ENCODE results near the gene NEK4. TPM values are rescaled to one million over a fixed set of nuclear protein-coding genes. Genes with fewer than 3 reads are reported as not detected.

NEK4 gene
- total RNA-seq, 1 donor from 2014 or later: 15.1 TPM

DNA sequence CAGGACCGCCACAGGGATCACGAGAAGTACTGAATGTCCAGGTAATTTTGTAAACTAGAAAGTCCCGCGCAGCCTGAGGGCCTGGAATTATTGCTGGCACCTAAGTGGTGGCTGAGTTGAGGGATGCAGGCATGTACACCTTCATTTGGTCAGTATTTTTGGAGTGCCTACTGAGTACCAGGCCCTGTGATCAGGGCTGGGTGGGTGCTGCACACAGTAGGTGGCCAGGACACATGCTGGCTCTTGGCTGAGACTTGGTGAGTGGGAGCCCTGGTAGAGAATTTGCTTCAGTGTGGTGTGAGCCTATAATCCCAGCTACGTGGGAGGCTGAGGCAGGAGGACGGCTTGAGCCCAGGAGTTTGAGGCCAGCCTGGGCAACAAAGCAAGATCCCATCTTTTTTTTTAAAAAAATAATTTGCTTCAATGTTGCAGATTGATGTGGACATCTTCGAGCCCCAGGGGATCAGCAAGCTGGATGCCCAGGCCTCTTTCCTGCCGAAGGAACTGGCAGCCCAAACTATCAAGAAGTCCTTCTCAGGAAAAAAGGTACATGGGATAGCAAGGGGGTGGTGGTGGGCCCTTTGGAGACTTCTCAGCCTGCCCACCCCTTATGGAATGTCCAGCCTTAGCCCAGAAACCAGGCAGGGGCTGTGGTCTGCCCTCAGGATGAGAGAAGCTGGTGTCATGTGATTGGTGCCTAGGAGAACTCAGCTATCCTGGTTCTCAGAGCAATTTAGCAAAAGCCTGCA, 9.3 kb upstream of the NEK4 start:
- H3K27ac ChIP-seq (ENCODE audit: low read depth, low read length): no peak overlapping the region
- FAIRE-seq (no peak), DNase-seq (ENCODE audit: low read depth) (no peak)
- Mint-ChIP-seq H3K27me3 (ENCODE audit: low read depth, unreplicated experiment) (peaks cover 62% of the 10 kb centered on the region), H3K36me3 (ENCODE audit: low read depth, unreplicated experiment) (no peaks in the 10 kb centered on the region), H3K9me3 (ENCODE audit: unreplicated experiment) (peaks cover 5% of the 10 kb centered on the region), H3K4me3 (ENCODE audit: unreplicated experiment) (no peak overlapping the region), H3K4me1 (ENCODE audit: low read depth, unreplicated experiment) (no peaks in the 10 kb centered on the region), H3K27ac (ENCODE audit: unreplicated experiment) (no peak overlapping the region)
- H2AFZ ChIP-seq (ENCODE audit: low read depth, low read length): no peak overlapping the region
- no peaks in the 10 kb centered on the region for H3K79me2 ChIP-seq (ENCODE audit: insufficient read depth, low read length)
- H3K4me3 ChIP-seq (ENCODE audit: insufficient read depth, low read depth, low read length): no peak overlapping the region
- no peaks in the 10 kb centered on the region for H3K4me1 ChIP-seq (ENCODE audit: insufficient read depth, low read length)
- H3K4me2 ChIP-seq (ENCODE audit: low read length): no peak overlapping the region
- H3K27me3 ChIP-seq (ENCODE audit: insufficient read depth, low read length): peaks cover 15% of the 10 kb centered on the region
- H3K36me3 ChIP-seq (ENCODE audit: insufficient read depth, low read length): no peaks in the 10 kb centered on the region
- no peak overlapping the region for H3K9ac ChIP-seq (ENCODE audit: low read length)
- H3K9me3 ChIP-seq (ENCODE audit: insufficient read depth, low read depth, low read length): no peaks in the 10 kb centered on the region
- H4K20me1 ChIP-seq (ENCODE audit: insufficient read depth, low read length): no peaks in the 10 kb centered on the region
- TF ChIP-seq, protein P1, sequence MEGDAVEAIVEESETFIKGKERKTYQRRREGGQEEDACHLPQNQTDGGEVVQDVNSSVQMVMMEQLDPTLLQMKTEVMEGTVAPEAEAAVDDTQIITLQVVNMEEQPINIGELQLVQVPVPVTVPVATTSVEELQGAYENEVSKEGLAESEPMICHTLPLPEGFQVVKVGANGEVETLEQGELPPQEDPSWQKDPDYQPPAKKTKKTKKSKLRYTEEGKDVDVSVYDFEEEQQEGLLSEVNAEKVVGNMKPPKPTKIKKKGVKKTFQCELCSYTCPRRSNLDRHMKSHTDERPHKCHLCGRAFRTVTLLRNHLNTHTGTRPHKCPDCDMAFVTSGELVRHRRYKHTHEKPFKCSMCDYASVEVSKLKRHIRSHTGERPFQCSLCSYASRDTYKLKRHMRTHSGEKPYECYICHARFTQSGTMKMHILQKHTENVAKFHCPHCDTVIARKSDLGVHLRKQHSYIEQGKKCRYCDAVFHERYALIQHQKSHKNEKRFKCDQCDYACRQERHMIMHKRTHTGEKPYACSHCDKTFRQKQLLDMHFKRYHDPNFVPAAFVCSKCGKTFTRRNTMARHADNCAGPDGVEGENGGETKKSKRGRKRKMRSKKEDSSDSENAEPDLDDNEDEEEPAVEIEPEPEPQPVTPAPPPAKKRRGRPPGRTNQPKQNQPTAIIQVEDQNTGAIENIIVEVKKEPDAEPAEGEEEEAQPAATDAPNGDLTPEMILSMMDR (IDR thresholded peaks at IDR 0.05; ENCODE audit: insufficient read depth, low read depth, low read length): no peak
- no peak for TF ChIP-seq EZH2 (IDR thresholded peaks at IDR 0.05; ENCODE audit: insufficient read depth, low read length)

DNA sequence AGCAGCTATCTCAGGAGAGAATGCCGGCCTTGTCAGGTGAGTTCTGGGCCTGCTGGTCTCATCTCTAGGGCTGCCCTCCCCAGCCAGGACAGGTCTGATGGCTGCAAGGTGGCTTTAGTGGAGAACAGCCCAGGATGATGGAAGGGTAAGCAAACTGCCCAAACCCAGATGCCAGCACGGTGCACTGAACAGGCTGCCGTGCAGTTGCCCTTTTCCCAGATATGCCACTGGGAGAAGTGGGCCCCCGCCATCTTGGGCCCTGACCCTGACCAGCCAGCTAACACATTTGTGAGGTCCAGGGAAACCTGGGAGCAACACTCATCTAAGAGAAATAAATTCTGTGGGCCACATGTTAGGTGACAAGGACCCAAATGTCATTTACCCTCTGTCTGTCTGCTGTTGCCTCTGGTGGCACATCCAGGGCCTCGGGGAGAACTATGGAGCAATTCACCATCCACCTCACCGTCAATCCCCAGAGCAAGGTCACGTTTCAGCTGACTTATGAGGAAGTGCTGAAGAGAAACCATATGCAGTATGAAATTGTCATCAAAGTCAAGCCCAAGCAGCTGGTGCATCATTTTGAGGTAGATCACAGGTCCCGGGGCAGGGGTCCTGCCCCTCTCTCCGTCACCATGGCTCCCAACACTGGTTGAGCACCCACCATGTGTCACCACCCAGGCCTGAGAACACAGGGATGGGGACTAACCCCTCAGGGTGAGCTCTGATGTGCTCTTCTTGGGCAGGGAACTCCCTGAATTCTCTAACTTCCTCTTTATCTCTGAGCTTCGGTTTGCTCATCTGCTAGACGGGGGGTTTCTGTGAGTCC, 8.5 kb upstream of the NEK4 start:
- no peak overlapping the region for H3K27ac ChIP-seq (ENCODE audit: low read depth, low read length)
- H3K9ac ChIP-seq (ENCODE audit: low read length): no peak overlapping the region
- no peak overlapping the region for H3K27ac Mint-ChIP-seq (ENCODE audit: unreplicated experiment)
- no peak overlapping the region for H3K4me2 ChIP-seq (ENCODE audit: low read length)
- H3K36me3 Mint-ChIP-seq (ENCODE audit: low read depth, unreplicated experiment): no peaks in the 10 kb centered on the region
- H3K27me3 ChIP-seq (ENCODE audit: insufficient read depth, low read length): peaks cover 15% of the 10 kb centered on the region
- H3K4me3 ChIP-seq (ENCODE audit: insufficient read depth, low read depth, low read length): no peak overlapping the region
- H3K36me3 ChIP-seq (ENCODE audit: insufficient read depth, low read length): no peaks in the 10 kb centered on the region
- H3K4me1 ChIP-seq (ENCODE audit: insufficient read depth, low read length): no peaks in the 10 kb centered on the region
- peaks cover 62% of the 10 kb centered on the region for H3K27me3 Mint-ChIP-seq (ENCODE audit: low read depth, unreplicated experiment)
- no peaks in the 10 kb centered on the region for H3K9me3 ChIP-seq (ENCODE audit: insufficient read depth, low read depth, low read length)
- no peaks in the 10 kb centered on the region for H3K79me2 ChIP-seq (ENCODE audit: insufficient read depth, low read length)
- FAIRE-seq: no peak
- H2AFZ ChIP-seq (ENCODE audit: low read depth, low read length): no peak overlapping the region
- H3K9me3 Mint-ChIP-seq (ENCODE audit: unreplicated experiment): peaks cover 3% of the 10 kb centered on the region
- TF ChIP-seq, protein P1 (IDR thresholded peaks at IDR 0.05; ENCODE audit: insufficient read depth, low read depth, low read length): no peak
- TF ChIP-seq EZH2 (IDR thresholded peaks at IDR 0.05; ENCODE audit: insufficient read depth, low read length): no peak
- no peak overlapping the region for H3K4me3 Mint-ChIP-seq (ENCODE audit: unreplicated experiment)
- no peaks in the 10 kb centered on the region for H4K20me1 ChIP-seq (ENCODE audit: insufficient read depth, low read length)
- H3K4me1 Mint-ChIP-seq (ENCODE audit: low read depth, unreplicated experiment): no peaks in the 10 kb centered on the region
- no peak for DNase-seq (ENCODE audit: low read depth)

Data from astrocyte (in vitro differentiated cells and primary cell).